ENCODE results near the gene KIAA1217. TPM values are rescaled to one million over a fixed set of nuclear protein-coding genes. Genes with fewer than 3 reads are reported as not detected.

Gene KIAA1217
- polyA plus RNA-seq, 2 of the 4 experiments (the other 2 are of a cell fraction): 1.5 to 2.7 TPM

DNA sequence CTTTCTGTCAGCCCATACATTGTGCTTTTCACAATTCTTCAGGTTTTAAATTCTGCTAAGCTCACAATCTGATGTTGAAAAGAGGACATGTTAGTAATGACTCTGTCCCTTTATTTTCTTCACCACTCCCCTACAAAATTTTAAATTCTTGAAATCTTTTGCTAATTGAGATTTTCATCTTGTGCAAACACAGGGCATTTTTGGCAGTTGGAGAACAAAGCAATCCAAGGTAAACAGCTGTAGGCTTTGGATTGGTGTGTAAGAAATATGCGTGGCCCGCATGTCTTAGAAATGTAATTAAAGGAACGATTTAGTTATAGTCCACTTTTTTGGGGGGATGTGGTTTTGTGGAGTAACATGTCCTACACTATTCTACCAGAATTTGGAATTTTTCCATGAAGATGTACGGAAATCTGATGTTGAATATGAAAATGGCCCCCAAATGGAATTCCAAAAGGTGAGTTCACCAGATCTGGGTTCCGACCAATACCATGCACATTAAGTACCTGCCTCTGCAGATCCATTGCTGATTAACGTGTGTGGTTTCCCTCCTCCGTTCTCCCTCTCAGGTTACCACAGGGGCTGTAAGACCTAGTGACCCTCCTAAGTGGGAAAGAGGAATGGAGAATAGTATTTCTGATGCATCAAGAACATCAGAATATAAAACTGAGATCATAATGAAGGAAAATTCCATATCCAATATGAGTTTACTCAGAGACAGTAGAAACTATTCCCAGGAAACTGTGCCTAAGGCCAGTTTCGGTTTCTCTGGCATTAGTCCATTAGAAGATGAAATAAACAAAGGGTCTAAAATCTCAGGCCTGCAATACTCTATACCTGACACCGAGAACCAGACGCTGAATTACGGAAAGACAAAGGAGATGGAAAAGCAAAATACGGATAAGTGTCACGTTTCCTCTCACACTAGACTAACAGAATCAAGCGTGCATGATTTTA, 333.7 kb downstream of the KIAA1217 start:
- no peak overlapping the region for H3K4me2 ChIP-seq
- no peaks in the 10 kb centered on the region for H3K4me1 ChIP-seq
- FAIRE-seq (no peak), DNase-seq (ENCODE audit: low read depth in 1 of 2, low spot score in 1 of 2) (no peak), ATAC-seq (no peak)
- ChIA-PET POLR2A (no interaction called here), CTCF (interaction anchor here (0.9 kb wide), 1 partner anchor 290 kb away, joined by 3 read pairs; no protein-coding TSS in a partner anchor)
- WGBS (ENCODE audit: missing lambda C conversion rate): 90% methylated on average over 14 of the region's 14 CpGs
- no peaks in the 10 kb centered on the region for H3K9me3 ChIP-seq
- TF ChIP-seq TFCP2L1 (CRISPR knock-in tag; IDR thresholded peaks at IDR 0.05) (no peak), SREBF2 (IDR thresholded peaks at IDR 0.05) (no peak), NR3C1 (IDR thresholded peaks at IDR 0.05) (no peak), HOXA7 (CRISPR knock-in tag; IDR thresholded peaks at IDR 0.05) (no peak), ZSCAN20 (CRISPR knock-in tag; IDR thresholded peaks at IDR 0.05) (no peak)
- TF ChIP-seq, protein P1, sequence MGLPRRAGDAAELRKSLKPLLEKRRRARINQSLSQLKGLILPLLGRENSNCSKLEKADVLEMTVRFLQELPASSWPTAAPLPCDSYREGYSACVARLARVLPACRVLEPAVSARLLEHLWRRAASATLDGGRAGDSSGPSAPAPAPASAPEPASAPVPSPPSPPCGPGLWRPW (IDR thresholded peaks at IDR 0.05): no peak
- H3K27ac ChIP-seq: no peak overlapping the region
- H3K4me3 ChIP-seq: no peak overlapping the region

DNA sequence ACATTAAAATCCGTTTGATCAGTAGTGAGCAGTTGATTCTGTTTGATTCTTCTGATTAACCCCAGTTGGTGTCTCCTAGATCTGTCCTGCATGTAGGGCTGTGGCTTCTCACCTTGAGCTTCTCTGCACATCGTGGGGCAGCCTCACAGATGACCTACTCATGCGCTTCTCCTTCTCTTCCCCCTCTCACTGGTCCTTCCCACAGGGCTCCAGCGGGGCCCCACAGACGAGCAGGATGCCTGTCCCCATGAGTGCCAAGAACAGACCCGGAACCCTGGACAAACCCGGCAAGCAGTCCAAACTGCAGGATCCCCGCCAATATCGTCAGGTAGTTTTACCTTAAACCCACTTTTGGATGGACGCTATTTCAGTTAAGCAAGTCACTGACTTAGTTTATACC, 335.8 kb downstream of the KIAA1217 start:
- Histone ChIP-seq H3K9me3 (no peaks in the 10 kb centered on the region), H3K4me1 (no peaks in the 10 kb centered on the region), H3K27ac (no peak overlapping the region), H3K4me2 (no peak overlapping the region), H3K4me3 (no peak overlapping the region)
- ATAC-seq: no peak
- ChIA-PET POLR2A (no interaction called here), CTCF (interaction anchor here (0.9 to 1.1 kb wide), 2 partner anchors 8 to 25 kb away, joined by 3 to 4 read pairs; no protein-coding TSS in a partner anchor)
- TF ChIP-seq FOXS1 (CRISPR knock-in tag; IDR thresholded peaks at IDR 0.05) (no peak), HDAC2 (IDR thresholded peaks at IDR 0.05) (no peak), SREBF2 (IDR thresholded peaks at IDR 0.05) (no peak), ZC3H11A (IDR thresholded peaks at IDR 0.05) (no peak), MAX (IDR thresholded peaks at IDR 0.05) (no peak), FOSB (CRISPR knock-in tag; IDR thresholded peaks at IDR 0.05) (no peak), ZFP36 (IDR thresholded peaks at IDR 0.05; ENCODE audit: borderline replicate concordance, partially characterized antibody) (no peak), KDM1A (IDR thresholded peaks at IDR 0.05; ENCODE audit: low read depth) (no peak), CEBPB (IDR thresholded peaks at IDR 0.05) (no peak), PBX3 (IDR thresholded peaks at IDR 0.05) (no peak), CBX8 (IDR thresholded peaks at IDR 0.05) (no peak), RFX5 (IDR thresholded peaks at IDR 0.05) (no peak)
- FAIRE-seq: no peak
- WGBS (ENCODE audit: missing lambda C conversion rate): 87% methylated on average over 10 of the region's 10 CpGs
- no peak for DNase-seq (ENCODE audit: low read depth in 1 of 2, low spot score in 1 of 2)

GRCh38 chr10:24545585-24545984, 336.6 kb downstream of the KIAA1217 start:
- Histone ChIP-seq H3K9me3 (no peaks in the 10 kb centered on the region), H3K27ac (no peak overlapping the region), H3K4me1 (no peaks in the 10 kb centered on the region), H3K4me2 (no peak overlapping the region), H3K4me3 (no peak overlapping the region)
- POLR2A ChIA-PET: no interaction called here
- CTCF ChIA-PET: interaction anchor here (0.6 to 1.4 kb wide), 2 partner anchors 21 to 536 kb away, joined by 3 read pairs; no protein-coding TSS in a partner anchor
- FAIRE-seq (no peak), DNase-seq (ENCODE audit: low read depth in 1 of 2, low spot score in 1 of 2) (no peak), ATAC-seq (no peak)
- TF ChIP-seq KDM5A (IDR thresholded peaks at IDR 0.05) (no peak), HOXB5 (CRISPR knock-in tag; IDR thresholded peaks at IDR 0.05) (no peak), KDM1A (IDR thresholded peaks at IDR 0.05; ENCODE audit: low read depth) (no peak), SREBF2 (IDR thresholded peaks at IDR 0.05) (no peak), MAZ (IDR thresholded peaks at IDR 0.05; ENCODE audit: borderline replicate concordance, low read depth, low read length) (no peak), HOXB13 (CRISPR knock-in tag; IDR thresholded peaks at IDR 0.05; ENCODE audit: low read depth) (no peak)
- 91% methylated on average over 3 of the region's 3 CpGs for WGBS (ENCODE audit: missing lambda C conversion rate)
